HPDE6-E6E7 (cell line): ENCODE data around the gene POR.

Experiments
- DNase-seq: peaks from one replicate; pipeline ENCODE4 v3.0.0; 2011; ENCODE audit warnings: missing footprints; ENCODE audit errors: extremely low spot score

POR gene

GRCh38 chr7:75977743-75978142, 62.8 kb downstream of the POR start:
- no peak for DNase-seq

GRCh38 chr7:75979759-75980429, 64.9 kb downstream of the POR start:
- DNase-seq, result no peak

- DNase-seq, result no peak
These were observed 65.7 kb downstream of the POR start for GRCh38 chr7:75980430-75981202.

GRCh38 chr7:75981203-75981452, 66.2 kb downstream of the POR start:
- DNase-seq, result no peak

- no peak for DNase-seq
These were observed 66.7 kb downstream of the POR start for GRCh38 chr7:75981453-75982305.

- no peak for DNase-seq
These were observed 67.5 kb downstream of the POR start for GRCh38 chr7:75982306-75983064.

GRCh38 chr7:75983471-75984129, 68.6 kb downstream of the POR start:
- no peak for DNase-seq

GRCh38 chr7:75984130-75985008, 69.4 kb downstream of the POR start:
- no peak for DNase-seq

- DNase-seq, result no peak
These were observed 70.1 kb downstream of the POR start for GRCh38 chr7:75985009-75985517.

GRCh38 chr7:75985518-75986146, 70.7 kb downstream of the POR start:
- DNase-seq, result no peak

- DNase-seq, result no peak
These were observed 71.3 kb downstream of the POR start for GRCh38 chr7:75986147-75986781.

GRCh38 chr7:75987026-75987804, 72.3 kb downstream of the POR start:
- DNase-seq, result no peak

- no peak for DNase-seq
These were observed 73.0 kb downstream of the POR start for GRCh38 chr7:75987805-75988567.

GRCh38 chr7:75988568-75989499, 73.9 kb downstream of the POR start:
- DNase-seq, result no peak

GRCh38 chr7:75989500-75990388, 74.8 kb downstream of the POR start:
- no peak for DNase-seq
